ENCODE results near the gene CRBN.

Gene CRBN

GRCh38 chr3:3165650-3166049 lies 13.8 kb downstream of the CRBN start:
- H3F3A ChIP-seq (ENCODE audit: low read depth), result no peaks in the 10 kb centered on the region
- H3K9me2 ChIP-seq (replicated peaks; ENCODE audit: low read depth, low read length), result no peaks in the 10 kb centered on the region
- no peaks in the 10 kb centered on the region for H3K27me3 ChIP-seq (ENCODE audit: insufficient read depth, low read length, poor library complexity, severe bottlenecking)
- TF ChIP-seq EZH2phosphoT487 (IDR thresholded peaks at IDR 0.05; ENCODE audit: borderline replicate concordance), result no peak
- no peak for TF ChIP-seq CTCF (conservative IDR thresholded peaks at IDR 0.05; ENCODE audit: low read length)
- H2AFZ ChIP-seq (ENCODE audit: low read length), result no peak overlapping the region
- H3K36me3 ChIP-seq (ENCODE audit: insufficient read depth, low read length), result peaks cover 74% of the 10 kb centered on the region
- H3K4me3 ChIP-seq (ENCODE audit: low read length, poor library complexity, severe bottlenecking), result no peak overlapping the region
- H3K79me2 ChIP-seq (ENCODE audit: insufficient read depth, low read length), result 0 out of 2 replicates have a peak, but pooled peaks cover 5% of the 10 kb centered on the region
- H3K4me2 ChIP-seq (ENCODE audit: low read depth, low read length, poor library complexity, severe bottlenecking), result no peak overlapping the region
- H3K9ac ChIP-seq (ENCODE audit: low read depth, low read length, poor library complexity, severe bottlenecking), result no peak overlapping the region
- H3K4me1 ChIP-seq (ENCODE audit: insufficient read depth, low read length, poor library complexity, severe bottlenecking), result peaks cover 9% of the 10 kb centered on the region
- peaks cover 14% of the 10 kb centered on the region; the same call in 1 of the 2 replicates for H3K9me3 ChIP-seq (ENCODE audit: insufficient read depth, low read depth, low read length)
- no peaks in the 10 kb centered on the region for H4K20me1 ChIP-seq (ENCODE audit: insufficient read depth, low read length, poor library complexity, severe bottlenecking)

GRCh38 chr3:3165241-3165640 lies 14.2 kb downstream of the CRBN start:
- Histone ChIP-seq H4K20me1 (ENCODE audit: insufficient read depth, low read length, poor library complexity, severe bottlenecking) (no peaks in the 10 kb centered on the region), H3K27me3 (ENCODE audit: insufficient read depth, low read length, poor library complexity, severe bottlenecking) (no peaks in the 10 kb centered on the region), H3K4me3 (ENCODE audit: low read length, poor library complexity, severe bottlenecking) (no peak overlapping the region), H3K9ac (ENCODE audit: low read depth, low read length, poor library complexity, severe bottlenecking) (no peak overlapping the region), H3K4me2 (ENCODE audit: low read depth, low read length, poor library complexity, severe bottlenecking) (no peak overlapping the region), H3K36me3 (ENCODE audit: insufficient read depth, low read length) (peaks cover 73% of the 10 kb centered on the region), H3K9me3 (ENCODE audit: insufficient read depth, low read depth, low read length) (peaks cover 14% of the 10 kb centered on the region; the same call in 1 of the 2 replicates), H3K9me2 (replicated peaks; ENCODE audit: low read depth, low read length) (no peaks in the 10 kb centered on the region), H3K79me2 (ENCODE audit: insufficient read depth, low read length) (0 out of 2 replicates have a peak, but pooled peaks cover 5% of the 10 kb centered on the region), H3K4me1 (ENCODE audit: insufficient read depth, low read length, poor library complexity, severe bottlenecking) (peaks cover 9% of the 10 kb centered on the region), H2AFZ (ENCODE audit: low read length) (no peak overlapping the region), H3F3A (ENCODE audit: low read depth) (no peaks in the 10 kb centered on the region)
- TF ChIP-seq EZH2phosphoT487 (IDR thresholded peaks at IDR 0.05; ENCODE audit: borderline replicate concordance) (no peak), CTCF (conservative IDR thresholded peaks at IDR 0.05; ENCODE audit: low read length) (no peak)

GRCh38 chr3:3160826-3161225 lies 18.7 kb downstream of the CRBN start:
- Histone ChIP-seq H3K36me3 (ENCODE audit: insufficient read depth, low read length) (peaks cover 93% of the 10 kb centered on the region), H2AFZ (ENCODE audit: low read length) (no peak overlapping the region), H4K20me1 (ENCODE audit: insufficient read depth, low read length, poor library complexity, severe bottlenecking) (no peaks in the 10 kb centered on the region), H3K4me3 (ENCODE audit: low read length, poor library complexity, severe bottlenecking) (no peak overlapping the region), H3K4me1 (ENCODE audit: insufficient read depth, low read length, poor library complexity, severe bottlenecking) (no peaks in the 10 kb centered on the region), H3K79me2 (ENCODE audit: insufficient read depth, low read length) (no peaks in the 10 kb centered on the region), H3K27me3 (ENCODE audit: insufficient read depth, low read length, poor library complexity, severe bottlenecking) (no peaks in the 10 kb centered on the region), H3K4me2 (ENCODE audit: low read depth, low read length, poor library complexity, severe bottlenecking) (no peak overlapping the region), H3F3A (ENCODE audit: low read depth) (no peaks in the 10 kb centered on the region), H3K9ac (ENCODE audit: low read depth, low read length, poor library complexity, severe bottlenecking) (no peak overlapping the region), H3K9me3 (ENCODE audit: insufficient read depth, low read depth, low read length) (peaks cover 14% of the 10 kb centered on the region; the same call in 1 of the 2 replicates), H3K9me2 (replicated peaks; ENCODE audit: low read depth, low read length) (no peaks in the 10 kb centered on the region)
- TF ChIP-seq EZH2phosphoT487 (IDR thresholded peaks at IDR 0.05; ENCODE audit: borderline replicate concordance), result no peak
- TF ChIP-seq CTCF (conservative IDR thresholded peaks at IDR 0.05; ENCODE audit: low read length), result no peak

All from Loucy (cell line).